MM.1S (cell line): ENCODE data around the gene OR52D1.

Source experiments
- EZH2 ChIP-seq: fragments of 300-600 bp; sonication (generic); optimal IDR thresholded peaks from 2 replicates; pipeline ENCODE3; 2017; ENCODE audit warnings: low read depth, mild to moderate bottlenecking, antibody characterized with exemption, low read length, mixed read lengths
- TF ChIP-seq, protein P1 (sequence below): fragments of 300-600 bp; sonication (generic); IDR thresholded peaks from 2 replicates; pipeline ENCODE4 v1.5.1; 2016; ENCODE audit warnings: antibody characterized with exemption, low read length, mixed read lengths

DNA sequence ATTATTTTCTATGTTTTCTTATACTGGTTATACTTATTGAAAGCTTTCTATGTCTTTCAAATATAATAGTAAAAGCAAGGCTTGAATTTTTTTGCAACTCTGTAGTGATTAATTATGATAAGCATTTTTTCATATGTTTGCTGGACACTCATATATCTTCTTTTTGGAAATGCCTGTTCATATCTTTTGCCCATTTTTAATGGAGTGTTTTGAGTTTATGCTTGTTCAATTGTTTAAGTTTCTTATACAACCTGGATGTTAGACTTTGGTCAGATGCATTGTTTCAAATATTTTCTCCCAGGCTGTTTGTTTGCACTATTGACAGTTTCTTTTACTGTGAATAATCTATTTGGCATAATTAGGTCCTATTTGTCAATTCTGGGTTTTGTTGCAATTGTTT lies 48.0 kb downstream of the OR52D1 start:
- TF ChIP-seq, protein P1, sequence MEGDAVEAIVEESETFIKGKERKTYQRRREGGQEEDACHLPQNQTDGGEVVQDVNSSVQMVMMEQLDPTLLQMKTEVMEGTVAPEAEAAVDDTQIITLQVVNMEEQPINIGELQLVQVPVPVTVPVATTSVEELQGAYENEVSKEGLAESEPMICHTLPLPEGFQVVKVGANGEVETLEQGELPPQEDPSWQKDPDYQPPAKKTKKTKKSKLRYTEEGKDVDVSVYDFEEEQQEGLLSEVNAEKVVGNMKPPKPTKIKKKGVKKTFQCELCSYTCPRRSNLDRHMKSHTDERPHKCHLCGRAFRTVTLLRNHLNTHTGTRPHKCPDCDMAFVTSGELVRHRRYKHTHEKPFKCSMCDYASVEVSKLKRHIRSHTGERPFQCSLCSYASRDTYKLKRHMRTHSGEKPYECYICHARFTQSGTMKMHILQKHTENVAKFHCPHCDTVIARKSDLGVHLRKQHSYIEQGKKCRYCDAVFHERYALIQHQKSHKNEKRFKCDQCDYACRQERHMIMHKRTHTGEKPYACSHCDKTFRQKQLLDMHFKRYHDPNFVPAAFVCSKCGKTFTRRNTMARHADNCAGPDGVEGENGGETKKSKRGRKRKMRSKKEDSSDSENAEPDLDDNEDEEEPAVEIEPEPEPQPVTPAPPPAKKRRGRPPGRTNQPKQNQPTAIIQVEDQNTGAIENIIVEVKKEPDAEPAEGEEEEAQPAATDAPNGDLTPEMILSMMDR, result no peak
- TF ChIP-seq EZH2, result no peak
